Diencephalon (tissue), 1 donor: ENCODE measurements around the gene MYLK3. TPM values are rescaled to one million over a fixed set of nuclear protein-coding genes. Genes with fewer than 3 reads are reported as not detected.

Source experiments
- total RNA-seq: library from RNA; depleted of rRNA; stranded (reverse); fragments of >200 nt; gene quantifications from one replicate; pipeline ENCODE4 v1.2.3, GENCODE V29; 2014

Gene MYLK3
- 5.5 TPM for total RNA-seq

DNA sequence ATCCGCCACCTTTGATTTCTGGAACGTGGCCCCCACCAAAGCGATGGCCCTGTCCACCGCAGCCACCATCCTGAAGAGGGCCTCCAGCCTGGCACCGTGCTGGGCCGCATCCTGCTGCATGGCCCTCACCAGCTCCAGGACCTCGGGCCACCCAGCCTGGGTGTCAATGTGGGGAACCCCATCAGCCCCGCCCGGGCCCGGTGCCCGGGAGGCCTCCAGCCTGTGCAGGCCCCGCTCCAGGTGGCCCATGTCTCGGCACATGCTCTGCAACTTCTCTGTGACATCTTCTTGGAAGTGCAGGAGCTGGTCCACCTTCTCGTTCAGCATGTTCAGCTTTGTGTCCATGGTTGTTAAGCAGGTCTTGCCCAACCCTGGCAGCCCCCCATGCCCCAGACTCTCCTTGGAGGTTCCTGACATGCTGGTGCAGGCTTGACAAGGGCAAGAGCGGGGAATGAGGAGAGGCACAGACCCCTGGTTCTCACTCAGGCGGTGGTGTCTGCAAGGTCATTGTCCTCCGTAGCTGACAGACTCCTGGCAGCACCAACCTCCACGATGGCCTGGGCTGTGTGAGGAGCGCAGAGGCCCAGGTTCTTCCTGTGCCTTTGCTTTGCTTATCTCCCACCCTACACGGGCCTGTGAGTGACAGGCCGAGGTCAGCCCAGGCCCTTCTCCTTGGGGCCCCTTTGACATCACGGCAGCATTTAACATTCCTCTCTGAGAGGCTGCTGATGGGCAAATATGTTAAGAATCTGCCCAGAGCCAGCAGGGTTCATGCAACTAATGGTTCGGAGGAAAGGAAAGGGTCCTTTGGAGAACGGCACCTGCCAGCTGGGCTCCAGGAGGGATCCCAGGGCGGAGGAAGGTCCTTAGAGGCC lies at the start of gene MYLK3:
TSS of gene MYLK3 (minus strand) at position 568 of the 875 bp plus-strand sequence. CDS start at position 417, 151 bp downstream.

DNA sequence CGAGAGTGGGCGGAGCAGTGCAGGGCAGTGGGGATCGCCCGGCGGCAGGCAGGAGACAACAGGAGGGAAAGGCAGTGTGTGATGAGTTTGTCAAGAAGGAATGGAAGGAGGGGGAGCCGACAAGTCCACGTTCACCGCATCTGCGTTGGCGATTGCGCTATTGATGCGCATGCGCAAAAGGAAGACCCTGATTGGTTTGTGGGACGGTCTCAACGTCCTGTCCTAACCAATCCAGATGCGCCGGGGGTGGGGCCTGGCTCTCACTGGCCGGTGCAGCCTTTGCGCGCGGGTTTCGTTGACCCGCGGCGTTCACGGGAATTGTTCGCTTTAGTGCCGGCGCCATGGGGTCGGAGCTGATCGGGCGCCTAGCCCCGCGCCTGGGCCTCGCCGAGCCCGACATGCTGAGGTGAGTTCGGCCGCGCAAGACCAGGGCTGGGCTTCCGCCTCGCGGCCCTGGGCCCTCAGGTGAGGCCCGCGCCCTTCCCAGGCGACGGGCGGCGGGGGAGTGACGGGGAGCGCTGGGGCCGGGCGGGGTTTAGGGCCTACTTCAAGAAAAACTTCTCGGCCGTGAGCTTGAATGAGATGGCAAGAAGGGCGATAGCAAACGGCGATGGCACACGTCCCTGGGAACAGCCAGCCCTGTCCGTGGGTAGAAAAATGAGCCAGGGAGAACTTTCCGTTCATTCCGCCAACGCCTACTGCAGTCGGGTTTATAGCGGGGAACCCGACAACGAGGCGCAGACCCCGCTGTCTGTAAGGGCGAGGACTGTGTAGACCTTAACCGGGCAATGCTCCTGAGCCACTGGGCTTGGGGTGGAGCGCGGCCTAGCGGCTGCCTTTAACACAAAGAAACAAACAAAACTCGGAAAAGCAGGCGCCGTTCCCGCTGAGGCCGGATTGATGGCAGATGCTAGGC lies 58.5 kb downstream of the MYLK3 start, which contains the start of gene ORC6:
TSS of gene ORC6 (plus strand) at position 295 of the 916 bp plus-strand sequence. CDS start at position 342, 47 bp downstream.

DNA sequence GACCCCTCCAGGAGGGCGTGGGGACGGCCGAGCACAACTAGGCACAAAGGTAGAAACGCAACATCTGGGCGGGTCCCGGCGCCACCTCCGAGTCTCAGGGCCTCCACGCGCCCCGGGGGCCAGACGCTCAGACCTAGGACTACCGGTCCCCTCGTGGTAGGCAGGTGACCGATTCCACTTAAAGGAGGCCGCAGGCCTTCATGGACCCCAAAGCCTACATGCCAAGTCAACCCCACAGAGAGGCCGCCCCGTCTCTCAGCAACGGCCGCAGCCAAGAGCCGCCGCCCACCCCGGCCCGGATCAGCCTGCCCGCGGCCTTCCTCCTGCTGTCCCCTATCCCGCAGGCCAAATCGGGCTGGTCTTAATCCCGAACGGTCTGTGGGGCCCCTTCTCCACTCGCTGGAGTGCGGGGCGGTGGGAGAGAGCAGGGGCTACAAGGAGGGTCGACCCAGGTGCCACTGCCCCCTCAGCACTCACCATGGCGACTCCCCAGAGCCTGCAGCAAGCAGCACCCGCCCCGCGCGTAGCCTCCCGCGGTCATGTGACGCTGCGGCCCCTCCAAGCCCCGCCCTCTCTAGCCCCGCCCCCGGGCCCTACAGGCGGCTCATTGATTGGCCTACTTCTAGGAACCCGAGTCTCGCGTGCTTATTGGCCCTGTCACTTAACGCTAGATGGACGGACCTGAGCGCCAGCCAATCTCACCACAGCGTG lies 59.3 kb downstream of the MYLK3 start, which contains the start of gene VPS35:
TSS of gene VPS35 (minus strand) at position 525 of the 711 bp plus-strand sequence. CDS start at position 480, 45 bp downstream.

Other genes with a start within 250 kb of the MYLK3 start
- gene SHCBP1, start 127.0 kb downstream of the MYLK3 start, total RNA-seq: 4.6 TPM
- gene VPS35, start 59.2 kb downstream of the MYLK3 start, total RNA-seq: 172 TPM
- gene ORC6, start 58.7 kb downstream of the MYLK3 start, total RNA-seq: 9.0 TPM
- gene C16orf87, start 82.8 kb upstream of the MYLK3 start, total RNA-seq: 32.8 TPM
- 23.1 TPM for gene GPT2, start 136.0 kb upstream of the MYLK3 start, total RNA-seq
- 102 TPM for gene DNAJA2, start 225.3 kb upstream of the MYLK3 start, total RNA-seq